Breast epithelium (tissue), 3 donors: ENCODE results near the gene NSUN3.

ENCODE experiments used
- CTCF ChIP-seq, 3 donors: fragments of 450-650 bp; IDR thresholded peaks; one replicate each; pipeline ENCODE4 v1.5.1; 2016 to 2017; ENCODE audit warnings: antibody characterized with exemption in 3 of 3, mild to moderate bottlenecking in 3 of 3, moderate library complexity in 3 of 3
- POLR2A ChIP-seq: fragments of 450-650 bp; IDR thresholded peaks from one replicate; pipeline ENCODE4 v1.6.1; 2016; ENCODE audit warnings: antibody characterized with exemption, mild to moderate bottlenecking, moderate library complexity

DNA sequence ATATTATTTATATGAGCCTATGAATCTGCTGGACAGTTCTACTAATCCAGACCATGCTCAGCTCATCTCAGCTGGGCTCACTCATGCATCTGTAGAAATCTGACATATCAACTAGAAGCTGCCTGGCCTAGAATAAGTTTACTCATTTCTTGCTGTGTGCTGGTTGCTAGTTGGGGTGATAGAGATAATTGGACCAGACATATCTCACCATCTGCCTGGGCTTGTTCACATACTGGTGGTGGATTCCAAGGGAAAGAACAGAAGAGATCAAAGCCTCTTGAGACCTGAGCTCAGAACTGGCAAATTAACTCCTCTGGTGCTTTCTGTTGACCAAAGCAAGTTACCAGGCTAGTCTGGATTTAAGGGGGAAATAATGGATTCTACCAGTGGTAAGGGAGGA is 109.1 kb downstream of the NSUN3 start:
- TF ChIP-seq CTCF (IDR thresholded peaks at IDR 0.05): no peak
- TF ChIP-seq POLR2A: no peak
